ENCODE results near the gene RBMS3. TPM values are rescaled to one million over a fixed set of nuclear protein-coding genes. Genes with fewer than 3 reads are reported as not detected.

RBMS3 gene
- total and polyA plus RNA-seq, 2 experiments from 2014 or later = 3.2 to 7.4 TPM

DNA sequence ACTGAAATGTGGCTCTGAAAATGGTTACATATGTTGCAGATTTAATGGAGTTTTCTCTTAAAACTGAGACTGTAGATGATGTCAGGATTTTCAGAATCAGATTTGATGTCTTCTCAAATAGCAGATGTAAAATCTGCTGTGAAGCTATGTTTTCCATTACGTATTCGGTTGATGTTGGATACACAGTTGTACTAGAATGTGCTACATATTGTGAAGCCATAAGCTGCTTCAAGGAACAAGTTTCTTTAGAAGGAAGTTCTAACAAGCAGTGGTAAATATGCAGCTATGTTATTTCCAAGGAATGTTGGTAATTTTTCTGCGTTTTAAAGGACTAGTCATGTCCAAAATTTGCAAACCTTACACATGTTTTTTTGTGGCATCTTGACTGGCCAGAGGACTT is 197.7 kb downstream of the RBMS3 start:
- ATAC-seq (no peak), DNase-seq (ENCODE audit: low spot score) (no peak)
- H3K4me1 ChIP-seq (ENCODE audit: insufficient read depth) = peaks cover 26% of the 10 kb centered on the region
- H4K20me1 ChIP-seq (replicated peaks; ENCODE audit: insufficient read depth) = no peaks in the 10 kb centered on the region
- Mint-ChIP-seq H3K4me1 (peaks cover 27% of the 10 kb centered on the region), H3K27ac (no peak overlapping the region), H3K27me3 (ENCODE audit: insufficient read depth, low read depth, poor library complexity) (peaks cover 2% of the 10 kb centered on the region), H3K4me3 (no peak overlapping the region), H3K36me3 (ENCODE audit: low read depth) (peaks cover 6% of the 10 kb centered on the region; the same call in 2 of the 3 replicates), H3K9me3 (peaks cover 5% of the 10 kb centered on the region; the same call in 1 of the 3 replicates)
- H3F3A ChIP-seq (replicated peaks; ENCODE audit: low read depth) = no peaks in the 10 kb centered on the region
- no peak overlapping the region for H3K4me2 ChIP-seq
- no peaks in the 10 kb centered on the region; the same call in 1 of the 2 replicates for H3K9me2 ChIP-seq (ENCODE audit: insufficient read depth)
- no peaks in the 10 kb centered on the region for H3K79me2 ChIP-seq (replicated peaks; ENCODE audit: insufficient read depth)
- H3K27me3 ChIP-seq (ENCODE audit: insufficient read depth) = no peaks in the 10 kb centered on the region
- no peaks in the 10 kb centered on the region for H3K36me3 ChIP-seq (ENCODE audit: insufficient read depth)
- H3K4me3 ChIP-seq = no peak overlapping the region
- H2AFZ ChIP-seq = no peak overlapping the region
- no peak overlapping the region for H3K27ac ChIP-seq (ENCODE audit: low read depth)
- no peak for TF ChIP-seq POLR2AphosphoS5 (IDR thresholded peaks at IDR 0.05; ENCODE audit: low read depth)
- TF ChIP-seq JUNB (IDR thresholded peaks at IDR 0.05; ENCODE audit: unreplicated experiment) = no peak
- no peak for TF ChIP-seq EZH2 (IDR thresholded peaks at IDR 0.05; ENCODE audit: low read depth, unreplicated experiment)
- TF ChIP-seq, protein P1, sequence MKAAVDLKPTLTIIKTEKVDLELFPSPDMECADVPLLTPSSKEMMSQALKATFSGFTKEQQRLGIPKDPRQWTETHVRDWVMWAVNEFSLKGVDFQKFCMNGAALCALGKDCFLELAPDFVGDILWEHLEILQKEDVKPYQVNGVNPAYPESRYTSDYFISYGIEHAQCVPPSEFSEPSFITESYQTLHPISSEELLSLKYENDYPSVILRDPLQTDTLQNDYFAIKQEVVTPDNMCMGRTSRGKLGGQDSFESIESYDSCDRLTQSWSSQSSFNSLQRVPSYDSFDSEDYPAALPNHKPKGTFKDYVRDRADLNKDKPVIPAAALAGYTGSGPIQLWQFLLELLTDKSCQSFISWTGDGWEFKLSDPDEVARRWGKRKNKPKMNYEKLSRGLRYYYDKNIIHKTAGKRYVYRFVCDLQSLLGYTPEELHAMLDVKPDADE (IDR thresholded peaks at IDR 0.05) = no peak
- no peak for TF ChIP-seq ZNF331 (CRISPR knock-in tag; IDR thresholded peaks at IDR 0.05; ENCODE audit: low read depth)
- TF ChIP-seq NANOG (IDR thresholded peaks at IDR 0.05; ENCODE audit: borderline replicate concordance) = no peak
- no peak for TF ChIP-seq CREB1 (CRISPR knock-in tag; IDR thresholded peaks at IDR 0.05; ENCODE audit: low read depth)
- TF ChIP-seq REST (IDR thresholded peaks at IDR 0.05; ENCODE audit: unreplicated experiment) = no peak
- TF ChIP-seq CTCF (conservative IDR thresholded peaks at IDR 0.05; ENCODE audit: low read depth in 2 of 2) = no peak
- no peak for TF ChIP-seq ZNF114 (CRISPR knock-in tag; IDR thresholded peaks at IDR 0.05)
- no peak for TF ChIP-seq EZH2phosphoT487 (IDR thresholded peaks at IDR 0.05; ENCODE audit: unreplicated experiment)
- TF ChIP-seq STAT1 (IDR thresholded peaks at IDR 0.05; ENCODE audit: unreplicated experiment) = no peak
- no peak for TF ChIP-seq ZNF462 (CRISPR knock-in tag; IDR thresholded peaks at IDR 0.05)
